Stimulated activated naive CD8-positive, alpha-beta T cell treated with anti-CD3 and anti-CD28 coated beads, Interleukin-15, amount 100 ng/mL, for 72 hours (primary cell): Measurements from ENCODE around the gene HTR3A.

ENCODE experiments used
- ATAC-seq: fragments of 150-1000 bp; cut with Tn5 transposase; 2 replicates; pipeline ENCODE4 v1.10.0; 2021; ENCODE audit warnings: mild to moderate bottlenecking, moderate library complexity
- DNase-seq, 2 donors: peaks; one replicate each; pipeline ENCODE4 v3.0.0; 2021 to 2022
- H3K27ac Mint-ChIP-seq, 2 donors: one replicate each; pipeline ENCODE4 v1.8.0; 2022; ENCODE audit warnings: mild to moderate bottlenecking in 2 of 2, mixed read lengths in 2 of 2, moderate library complexity in 2 of 2
- H3K27me3 Mint-ChIP-seq: one replicate; pipeline ENCODE4 v1.8.0; 2022; ENCODE audit warnings: mixed read lengths
- H3K4me1 Mint-ChIP-seq: one replicate; pipeline ENCODE4 v1.8.0; 2022; ENCODE audit warnings: mild to moderate bottlenecking, mixed read lengths
- H3K4me3 Mint-ChIP-seq, 2 donors: one replicate each; pipeline ENCODE4 v1.8.0; 2022; ENCODE audit warnings: mild to moderate bottlenecking in 2 of 2, mixed read lengths in 2 of 2, moderate library complexity in 1 of 2
- H3K9me3 Mint-ChIP-seq, 2 donors: one replicate each; pipeline ENCODE4 v1.8.0; 2022; ENCODE audit warnings: mixed read lengths in 2 of 2

HTR3A gene

DNA sequence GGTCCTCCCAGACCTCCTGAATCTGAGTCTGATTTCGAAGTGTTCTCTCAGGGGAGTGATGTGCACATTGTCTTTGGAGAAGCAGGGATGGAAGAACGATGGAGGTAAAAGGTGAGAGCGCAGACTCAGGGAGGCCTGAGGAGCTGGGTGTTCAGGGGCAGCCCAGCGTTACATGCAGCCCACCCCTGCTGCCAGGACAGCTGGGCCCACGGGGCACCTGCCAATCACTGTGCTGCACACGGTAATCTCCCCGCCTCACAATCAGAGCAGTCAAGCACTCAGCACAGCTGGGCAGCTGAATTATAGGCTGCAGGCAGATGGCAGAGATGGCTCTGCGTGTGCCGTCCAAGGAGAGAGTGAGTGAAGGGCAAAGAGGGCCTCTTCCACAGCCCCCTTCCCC lies 17.9 kb upstream of the HTR3A start:
- ATAC-seq (no peak), DNase-seq (no peak)
- Mint-ChIP-seq H3K9me3 (no peaks in the 10 kb centered on the region), H3K27ac (no peak overlapping the region), H3K4me1 (no peaks in the 10 kb centered on the region), H3K4me3 (no peak overlapping the region), H3K27me3 (peaks cover 30% of the 10 kb centered on the region)

DNA sequence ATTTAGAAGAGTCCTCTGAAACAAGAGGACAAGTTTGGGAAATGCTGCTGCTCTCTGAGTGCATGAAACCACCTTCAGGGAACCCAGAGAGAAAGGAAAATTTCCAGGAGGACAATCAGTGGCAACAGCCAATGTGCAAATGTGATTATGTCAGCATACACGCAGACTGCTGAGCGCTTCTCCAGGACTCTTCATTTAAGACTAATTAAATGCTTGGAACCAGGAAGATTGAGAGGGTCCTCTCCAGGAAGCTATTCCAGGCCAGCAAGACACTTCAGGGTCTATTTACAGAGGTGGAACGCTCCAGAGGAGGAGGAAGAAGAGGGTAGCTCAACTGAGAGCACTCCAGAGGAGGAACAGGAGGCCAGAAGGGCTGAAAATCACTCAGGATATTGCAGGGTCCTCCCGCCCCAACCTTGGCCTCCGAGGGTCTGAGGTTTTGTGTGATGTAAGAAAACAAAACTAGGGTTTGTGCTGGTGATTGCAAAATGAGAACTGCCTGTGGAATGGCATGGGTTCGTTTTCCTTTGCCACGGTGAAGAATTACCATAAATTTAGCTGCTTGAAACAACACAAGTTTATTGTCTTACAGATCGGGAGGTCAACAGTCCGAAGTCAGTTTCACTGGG lies 14.1 kb upstream of the HTR3A start:
- H3K4me3 Mint-ChIP-seq: no peak overlapping the region
- H3K27me3 Mint-ChIP-seq: peaks cover 12% of the 10 kb centered on the region
- H3K27ac Mint-ChIP-seq: no peak overlapping the region
- H3K9me3 Mint-ChIP-seq: no peaks in the 10 kb centered on the region
- no peak for ATAC-seq
- H3K4me1 Mint-ChIP-seq: no peaks in the 10 kb centered on the region
- no peak for DNase-seq

DNA sequence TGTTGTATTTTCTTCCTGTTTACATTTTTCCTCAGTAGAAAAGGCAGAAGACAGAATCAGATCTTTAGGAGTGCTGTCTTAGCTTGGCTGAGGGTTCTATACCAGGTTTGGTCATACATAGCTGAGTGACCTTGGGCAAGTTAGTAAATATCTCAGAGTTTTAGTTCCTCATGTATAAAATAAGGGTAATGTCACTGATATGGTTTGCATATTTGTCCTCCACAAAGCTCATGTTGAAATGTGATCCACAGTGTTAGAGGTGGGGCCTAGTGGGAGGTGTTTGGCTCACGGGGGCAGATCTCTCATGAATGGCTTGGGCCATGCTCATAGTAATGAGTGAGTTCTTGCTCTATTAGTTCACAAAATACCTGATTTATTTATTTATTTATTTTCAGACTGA lies 7.5 kb upstream of the HTR3A start:
- DNase-seq: no peak
- Mint-ChIP-seq H3K4me3 (no peak overlapping the region), H3K4me1 (no peaks in the 10 kb centered on the region), H3K27me3 (peaks cover 5% of the 10 kb centered on the region), H3K9me3 (no peaks in the 10 kb centered on the region), H3K27ac (no peak overlapping the region)
- ATAC-seq: no peak

DNA sequence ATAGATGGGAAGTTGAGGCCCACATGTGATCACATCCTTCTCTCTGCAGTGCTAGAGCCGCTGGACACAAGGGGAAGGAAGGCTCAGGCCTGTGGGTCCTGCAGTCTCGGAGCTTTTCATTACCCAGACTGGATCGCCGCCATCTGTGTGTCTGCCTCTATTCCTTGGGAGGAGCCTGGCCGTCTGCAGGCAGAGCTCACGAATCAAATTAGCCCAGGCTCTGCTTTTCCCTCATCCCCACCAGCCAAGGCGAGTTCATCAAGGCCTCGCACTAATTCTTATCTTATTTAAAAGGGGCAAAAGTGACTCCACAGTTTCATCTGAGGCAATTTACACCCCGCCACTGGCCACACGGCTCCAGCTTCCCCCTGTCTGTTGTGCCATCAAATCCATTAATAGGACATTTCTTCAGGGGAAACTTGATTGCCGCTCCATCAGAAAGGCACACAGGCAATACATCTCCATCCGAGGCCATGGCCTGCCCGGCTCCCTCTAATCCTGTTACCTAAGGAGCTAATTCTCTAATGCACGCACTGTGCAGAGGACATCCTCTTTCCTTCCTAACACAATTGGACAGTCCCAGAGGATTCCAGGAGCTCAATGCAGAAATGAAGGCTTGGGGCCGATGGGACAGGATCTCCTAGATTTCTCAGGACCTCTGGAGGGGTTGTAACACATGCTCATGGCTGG lies 3.3 kb upstream of the HTR3A start:
- DNase-seq: no peak
- no peaks in the 10 kb centered on the region for H3K27me3 Mint-ChIP-seq
- H3K9me3 Mint-ChIP-seq: no peaks in the 10 kb centered on the region
- H3K4me3 Mint-ChIP-seq: no peak overlapping the region
- H3K27ac Mint-ChIP-seq: no peak overlapping the region
- no peak for ATAC-seq
- H3K4me1 Mint-ChIP-seq: no peaks in the 10 kb centered on the region

DNA sequence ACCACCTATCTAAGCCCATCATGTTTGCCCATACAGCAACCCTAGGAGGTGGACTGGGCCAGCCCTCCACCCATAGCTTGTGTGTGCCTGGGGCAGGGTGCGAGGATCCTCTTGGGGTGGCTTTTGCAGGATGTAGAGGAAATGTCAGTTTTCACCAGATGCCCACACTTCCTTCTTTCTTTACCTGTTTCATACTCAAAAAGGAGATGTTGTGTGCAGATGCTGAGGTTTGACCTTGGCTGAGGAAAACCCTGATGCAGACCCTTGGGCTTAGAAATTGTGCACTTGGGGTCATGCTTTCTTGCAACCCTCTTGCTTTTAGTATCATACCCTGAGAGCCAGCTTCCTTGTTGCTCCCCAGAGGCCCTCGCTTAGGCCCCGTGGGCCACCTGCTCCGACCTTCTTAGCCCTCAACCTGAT lies 2.2 kb downstream of the HTR3A start:
- DNase-seq (no peak), ATAC-seq (no peak)
- Mint-ChIP-seq H3K27ac (no peak overlapping the region), H3K9me3 (no peaks in the 10 kb centered on the region), H3K27me3 (no peaks in the 10 kb centered on the region), H3K4me3 (no peak overlapping the region), H3K4me1 (no peaks in the 10 kb centered on the region)

DNA sequence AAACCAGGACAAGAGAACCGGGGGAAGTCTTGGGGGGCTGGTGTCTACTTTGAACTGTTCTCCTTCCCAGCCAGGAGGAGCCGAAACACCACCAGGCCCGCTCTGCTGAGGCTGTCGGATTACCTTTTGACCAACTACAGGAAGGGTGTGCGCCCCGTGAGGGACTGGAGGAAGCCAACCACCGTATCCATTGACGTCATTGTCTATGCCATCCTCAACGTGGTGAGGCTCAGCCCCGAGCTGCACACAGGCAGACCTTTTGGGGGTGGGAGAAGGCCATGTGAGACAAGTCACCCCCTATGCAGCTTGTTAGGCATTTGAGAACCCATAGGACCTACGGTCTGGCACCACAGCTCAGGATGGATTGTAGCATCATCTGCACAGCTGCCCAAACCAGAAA lies 2.8 kb downstream of the HTR3A start:
- H3K4me1 Mint-ChIP-seq: no peaks in the 10 kb centered on the region
- no peaks in the 10 kb centered on the region for H3K9me3 Mint-ChIP-seq
- no peak overlapping the region for H3K27ac Mint-ChIP-seq
- ATAC-seq (no peak), DNase-seq (no peak)
- no peaks in the 10 kb centered on the region for H3K27me3 Mint-ChIP-seq
- H3K4me3 Mint-ChIP-seq: no peak overlapping the region

DNA sequence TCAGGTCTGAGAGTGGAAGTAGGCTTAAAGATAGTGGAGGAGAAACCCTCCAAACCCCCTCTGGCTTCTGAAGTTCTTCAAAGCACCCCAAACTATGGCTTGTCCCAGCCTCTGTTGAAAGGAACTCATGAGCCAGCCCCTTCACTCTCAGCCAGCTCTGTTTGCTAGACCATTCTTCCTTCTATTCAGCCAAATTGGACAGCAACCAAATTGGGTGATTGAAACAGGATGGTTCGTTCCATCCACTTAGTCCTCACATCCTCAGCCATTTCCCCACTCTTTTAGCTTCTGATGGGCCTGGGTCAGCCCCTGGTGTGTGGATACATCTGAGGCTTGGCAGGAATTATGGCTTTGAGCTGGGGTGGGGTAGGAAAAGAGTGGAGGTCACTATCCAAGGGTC lies 4.5 kb downstream of the HTR3A start:
- Mint-ChIP-seq H3K27ac (no peak overlapping the region), H3K9me3 (no peaks in the 10 kb centered on the region), H3K4me1 (no peaks in the 10 kb centered on the region), H3K27me3 (no peaks in the 10 kb centered on the region), H3K4me3 (no peak overlapping the region)
- ATAC-seq (no peak), DNase-seq (no peak)

DNA sequence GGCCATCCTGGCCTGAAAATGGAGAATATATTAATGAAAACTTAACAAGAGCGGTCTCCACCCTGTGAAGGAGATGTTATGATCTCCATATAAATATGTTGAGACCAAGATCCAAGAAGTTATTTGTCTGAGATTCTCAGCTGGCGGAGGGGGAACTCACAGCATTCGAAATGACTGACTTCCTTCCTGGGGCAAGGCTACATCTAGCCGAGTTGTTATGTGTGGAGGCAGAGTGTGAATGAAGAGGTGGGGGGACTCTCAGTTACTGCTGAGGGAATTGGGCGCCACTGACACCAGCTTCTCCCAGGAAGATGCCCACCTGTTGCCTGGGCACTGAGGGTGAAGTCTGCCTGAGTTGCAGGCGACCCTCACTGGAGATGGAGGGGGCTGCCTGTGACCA lies 5.9 kb downstream of the HTR3A start:
- H3K4me3 Mint-ChIP-seq: no peak overlapping the region

DNA sequence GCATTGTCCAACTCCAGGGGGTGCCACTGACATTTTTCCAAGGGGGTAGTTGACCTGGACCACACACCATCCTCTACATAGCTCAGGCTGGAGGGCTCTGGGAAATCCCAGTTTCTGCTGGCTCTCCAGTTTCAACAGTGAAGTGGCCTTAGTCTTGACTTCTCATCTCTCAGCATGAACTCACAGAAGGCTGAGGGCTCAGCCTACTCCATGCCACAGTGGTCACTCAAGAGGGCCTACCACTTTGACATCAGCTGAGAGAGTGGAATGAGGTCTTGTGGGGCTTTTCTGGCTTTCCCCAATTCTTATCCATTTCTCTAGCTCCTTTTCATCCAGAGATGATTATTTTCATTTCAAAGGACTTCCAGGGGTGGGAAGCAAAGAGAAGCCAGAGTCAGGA lies 7.4 kb downstream of the HTR3A start:
- no peaks in the 10 kb centered on the region for H3K27me3 Mint-ChIP-seq
- no peak overlapping the region for H3K4me3 Mint-ChIP-seq
- H3K9me3 Mint-ChIP-seq: no peaks in the 10 kb centered on the region
- H3K4me1 Mint-ChIP-seq: no peaks in the 10 kb centered on the region
- no peak overlapping the region for H3K27ac Mint-ChIP-seq
- no peak for ATAC-seq
- DNase-seq: no peak

More for the DNA sequence above, 5.9 kb downstream of the HTR3A start:
- no peak overlapping the region for H3K27ac Mint-ChIP-seq
- H3K4me1 Mint-ChIP-seq: no peaks in the 10 kb centered on the region
- no peaks in the 10 kb centered on the region for H3K9me3 Mint-ChIP-seq
- no peak for ATAC-seq
- H3K27me3 Mint-ChIP-seq: no peaks in the 10 kb centered on the region
- no peak for DNase-seq

DNA sequence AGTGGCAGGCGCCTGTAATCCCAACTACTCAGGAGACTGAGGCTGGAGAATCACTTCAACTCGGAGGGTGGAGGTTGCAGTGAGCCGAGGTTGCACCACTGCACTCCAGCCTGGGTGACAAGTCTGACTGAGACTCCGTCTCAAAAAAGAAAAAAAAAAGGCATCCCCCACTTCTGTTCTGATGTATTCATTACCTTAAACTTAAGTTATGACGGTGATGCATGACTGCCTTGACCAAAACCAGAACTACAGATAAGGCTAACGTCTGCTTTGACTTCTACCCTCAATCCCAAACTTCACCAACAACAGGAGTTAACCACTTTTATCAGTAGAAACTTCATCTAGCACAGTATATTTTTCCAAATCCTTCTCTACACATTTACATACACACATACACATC lies 9.9 kb downstream of the HTR3A start:
- H3K4me1 Mint-ChIP-seq: no peaks in the 10 kb centered on the region
- ATAC-seq: no peak
- peaks cover 3% of the 10 kb centered on the region for H3K27me3 Mint-ChIP-seq
- no peak for DNase-seq
- H3K9me3 Mint-ChIP-seq: no peaks in the 10 kb centered on the region
- no peak overlapping the region for H3K4me3 Mint-ChIP-seq
- H3K27ac Mint-ChIP-seq: no peak overlapping the region

DNA sequence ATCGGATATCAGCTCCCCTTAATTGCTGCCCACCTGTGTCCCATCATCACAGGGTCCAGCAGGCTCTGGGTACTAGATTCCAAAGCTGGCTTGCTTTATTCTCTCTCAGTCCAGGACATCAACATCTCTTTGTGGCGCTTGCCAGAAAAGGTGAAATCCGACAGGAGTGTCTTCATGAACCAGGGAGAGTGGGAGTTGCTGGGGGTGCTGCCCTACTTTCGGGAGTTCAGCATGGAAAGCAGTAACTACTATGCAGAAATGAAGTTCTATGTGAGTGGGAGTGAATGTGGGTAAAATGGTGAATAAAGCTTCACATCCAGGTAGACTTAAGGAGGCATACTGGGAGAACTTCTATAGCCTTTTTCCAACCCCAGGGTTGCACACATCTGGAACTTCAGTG lies 11.0 kb downstream of the HTR3A start:
- Mint-ChIP-seq H3K4me3 (no peak overlapping the region), H3K9me3 (no peaks in the 10 kb centered on the region), H3K27ac (no peak overlapping the region), H3K27me3 (peaks cover 14% of the 10 kb centered on the region), H3K4me1 (no peaks in the 10 kb centered on the region)
- DNase-seq (no peak), ATAC-seq (no peak)

DNA sequence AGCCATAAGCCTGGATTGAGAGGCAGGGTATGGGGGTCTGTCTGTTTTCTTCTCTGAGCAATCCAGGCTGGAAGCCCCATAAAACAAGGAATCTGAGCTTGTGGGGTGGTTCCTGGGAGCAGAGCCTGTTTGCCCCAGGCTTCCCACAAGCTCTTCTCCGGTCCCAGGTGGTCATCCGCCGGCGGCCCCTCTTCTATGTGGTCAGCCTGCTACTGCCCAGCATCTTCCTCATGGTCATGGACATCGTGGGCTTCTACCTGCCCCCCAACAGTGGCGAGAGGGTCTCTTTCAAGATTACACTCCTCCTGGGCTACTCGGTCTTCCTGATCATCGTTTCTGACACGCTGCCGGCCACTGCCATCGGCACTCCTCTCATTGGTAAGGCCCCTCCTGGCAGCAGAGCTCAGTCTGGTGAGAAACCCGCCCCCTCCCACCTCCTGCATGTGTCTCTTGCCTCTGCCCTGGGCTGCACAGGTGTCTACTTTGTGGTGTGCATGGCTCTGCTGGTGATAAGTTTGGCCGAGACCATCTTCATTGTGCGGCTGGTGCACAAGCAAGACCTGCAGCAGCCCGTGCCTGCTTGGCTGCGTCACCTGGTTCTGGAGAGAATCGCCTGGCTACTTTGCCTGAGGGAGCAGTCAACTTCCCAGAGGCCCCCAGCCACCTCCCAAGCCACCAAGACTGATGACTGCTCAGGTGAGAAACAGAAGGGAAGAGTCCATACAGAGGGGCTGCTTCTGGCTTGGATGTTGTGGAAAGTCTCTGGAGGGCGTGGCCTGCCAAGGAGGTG lies 11.6 kb downstream of the HTR3A start:
- H3K4me1 Mint-ChIP-seq: no peaks in the 10 kb centered on the region
- no peak overlapping the region for H3K4me3 Mint-ChIP-seq
- no peak overlapping the region for H3K27ac Mint-ChIP-seq
- H3K27me3 Mint-ChIP-seq: peaks cover 20% of the 10 kb centered on the region
- ATAC-seq (no peak), DNase-seq (no peak)
- H3K9me3 Mint-ChIP-seq: no peaks in the 10 kb centered on the region

DNA sequence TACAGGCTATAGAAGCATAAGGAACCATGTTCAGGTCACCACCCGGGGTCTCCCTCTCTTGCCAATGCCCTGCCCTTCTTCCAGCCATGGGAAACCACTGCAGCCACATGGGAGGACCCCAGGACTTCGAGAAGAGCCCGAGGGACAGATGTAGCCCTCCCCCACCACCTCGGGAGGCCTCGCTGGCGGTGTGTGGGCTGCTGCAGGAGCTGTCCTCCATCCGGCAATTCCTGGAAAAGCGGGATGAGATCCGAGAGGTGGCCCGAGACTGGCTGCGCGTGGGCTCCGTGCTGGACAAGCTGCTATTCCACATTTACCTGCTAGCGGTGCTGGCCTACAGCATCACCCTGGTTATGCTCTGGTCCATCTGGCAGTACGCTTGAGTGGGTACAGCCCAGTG lies 14.5 kb downstream of the HTR3A start:
- Mint-ChIP-seq H3K4me1 (no peaks in the 10 kb centered on the region), H3K27me3 (peaks cover 49% of the 10 kb centered on the region), H3K27ac (no peak overlapping the region), H3K4me3 (no peak overlapping the region), H3K9me3 (no peaks in the 10 kb centered on the region)
- DNase-seq (no peak), ATAC-seq (no peak)

DNA sequence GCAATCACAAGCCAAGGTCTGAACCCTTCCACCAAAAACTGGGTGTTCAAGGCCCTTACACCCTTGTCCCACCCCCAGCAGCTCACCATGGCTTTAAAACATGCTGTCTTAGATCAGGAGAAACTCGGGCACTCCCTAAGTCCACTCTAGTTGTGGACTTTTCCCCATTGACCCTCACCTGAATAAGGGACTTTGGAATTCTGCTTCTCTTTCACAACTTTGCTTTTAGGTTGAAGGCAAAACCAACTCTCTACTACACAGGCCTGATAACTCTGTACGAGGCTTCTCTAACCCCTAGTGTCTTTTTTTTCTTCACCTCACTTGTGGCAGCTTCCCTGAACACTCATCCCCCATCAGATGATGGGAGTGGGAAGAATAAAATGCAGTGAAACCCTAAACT lies 15.0 kb downstream of the HTR3A start:
- Mint-ChIP-seq H3K27me3 (peaks cover 54% of the 10 kb centered on the region), H3K4me1 (no peaks in the 10 kb centered on the region), H3K4me3 (no peak overlapping the region), H3K27ac (no peak overlapping the region), H3K9me3 (no peaks in the 10 kb centered on the region)
- ATAC-seq (no peak), DNase-seq (no peak)

DNA sequence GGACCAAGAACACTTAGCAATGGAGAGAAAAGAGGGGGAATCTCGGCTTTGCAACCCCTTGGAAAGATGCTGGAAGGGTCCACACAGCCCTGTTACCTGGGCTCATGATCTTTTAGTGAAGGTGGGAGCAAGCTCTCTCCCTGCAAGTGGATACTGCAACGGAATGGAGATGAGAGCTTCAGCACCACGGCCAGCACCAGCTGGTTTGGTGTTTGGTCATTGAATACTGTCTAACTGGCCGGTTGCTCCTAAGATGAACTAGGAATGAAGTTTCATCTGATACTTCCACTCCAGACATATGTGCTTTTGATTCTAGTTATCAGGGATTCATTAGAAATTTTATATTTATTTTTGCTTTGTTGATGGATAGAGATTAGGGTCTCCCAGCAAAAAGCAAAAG lies 16.3 kb downstream of the HTR3A start:
- Mint-ChIP-seq H3K4me3 (no peak overlapping the region), H3K27ac (no peak overlapping the region), H3K27me3 (peaks cover 56% of the 10 kb centered on the region), H3K9me3 (no peaks in the 10 kb centered on the region), H3K4me1 (no peaks in the 10 kb centered on the region)
- DNase-seq: no peak
- ATAC-seq: no peak

DNA sequence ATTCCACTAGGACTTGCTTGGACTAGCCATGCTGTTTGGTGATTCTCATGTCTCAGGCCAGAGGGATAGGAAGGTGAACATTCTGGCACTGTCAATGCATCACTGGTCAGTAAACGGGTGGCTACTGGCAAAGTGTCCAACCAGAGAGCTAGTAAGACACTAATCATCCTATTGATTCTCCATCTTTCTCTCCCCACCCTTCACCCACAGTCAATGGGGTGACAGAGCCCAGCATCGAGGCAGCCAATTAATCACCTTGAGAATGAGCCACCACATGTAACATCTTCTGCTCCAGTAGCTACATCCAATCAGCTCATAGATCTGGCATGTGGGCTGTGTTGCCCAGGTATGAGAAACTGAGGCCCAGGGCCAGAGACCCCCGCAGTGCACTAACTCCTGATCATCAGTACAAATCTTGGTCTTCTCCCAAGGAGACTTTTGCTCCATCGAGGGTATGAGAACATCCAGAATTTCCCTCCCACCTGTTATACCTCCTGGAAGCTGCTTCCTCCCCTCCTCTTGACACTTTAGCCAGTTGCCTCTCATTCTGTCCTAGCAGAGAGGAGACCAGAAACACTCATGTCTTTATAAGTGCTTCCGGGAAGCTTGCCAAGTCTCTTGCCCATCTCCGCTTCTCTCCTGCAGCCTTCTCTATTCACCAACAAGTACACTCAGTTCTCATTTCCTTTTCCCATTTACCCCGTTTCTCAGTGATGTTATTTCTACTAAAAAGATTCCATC lies 17.0 kb downstream of the HTR3A start:
- Mint-ChIP-seq H3K9me3 (no peaks in the 10 kb centered on the region), H3K27me3 (peaks cover 56% of the 10 kb centered on the region), H3K4me1 (no peaks in the 10 kb centered on the region), H3K4me3 (no peak overlapping the region), H3K27ac (no peak overlapping the region)
- ATAC-seq: no peak
- no peak for DNase-seq
